LNCaP clone FGC (cell line): Measurements from ENCODE around the gene PARP11.

Experiments
- DNase-seq: peaks from one replicate; pipeline ENCODE4 v3.0.0-alpha.2; 2011; ENCODE audit warnings: low read depth
- H3K4me3 ChIP-seq: 2 replicates; pipeline ENCODE4 v1.5.1; 2011; ENCODE audit warnings: mild to moderate bottlenecking, low read depth, low read length, control low read depth
- TF ChIP-seq, protein P1 (sequence below): IDR thresholded peaks from 2 replicates; pipeline ENCODE4 v1.5.1; 2012; ENCODE audit warnings: mild to moderate bottlenecking; ENCODE audit not compliant: control insufficient read depth, insufficient read depth; ENCODE audit errors: extremely low read depth

The PARP11 gene

DNA sequence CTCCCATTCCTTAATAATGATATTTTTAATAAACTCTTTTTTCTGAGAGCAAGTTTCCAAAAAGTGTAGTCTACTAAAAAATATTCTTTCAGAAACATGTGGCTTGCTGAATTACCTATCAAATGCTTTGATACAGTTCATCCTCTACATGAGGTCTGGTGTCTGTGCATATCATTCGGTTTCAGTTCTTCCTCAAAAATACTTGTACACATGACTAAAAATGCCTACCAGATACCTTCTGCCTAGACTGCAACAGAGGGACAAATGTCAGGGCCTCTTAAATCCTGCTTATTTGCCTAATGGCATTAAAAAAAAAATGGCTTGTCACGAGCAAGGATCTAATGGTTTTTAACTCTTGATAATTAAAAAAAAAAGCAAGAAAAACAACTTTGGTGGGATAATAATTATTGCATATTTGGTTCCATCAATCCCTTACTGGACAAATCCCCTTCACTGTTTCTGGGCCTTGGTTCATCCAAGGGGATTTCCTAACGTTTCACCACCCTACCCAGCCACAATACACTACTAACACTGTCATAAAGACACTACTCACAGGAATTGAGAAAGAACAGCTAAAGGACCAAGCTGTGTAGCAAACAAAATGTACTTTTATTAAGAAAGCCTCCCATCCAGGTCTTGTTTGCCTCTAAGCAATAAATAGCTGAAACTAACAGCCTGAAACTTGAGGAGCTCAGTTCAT lies 45.7 kb downstream of the PARP11 start:
- DNase-seq, result no peak
- TF ChIP-seq, protein P1, sequence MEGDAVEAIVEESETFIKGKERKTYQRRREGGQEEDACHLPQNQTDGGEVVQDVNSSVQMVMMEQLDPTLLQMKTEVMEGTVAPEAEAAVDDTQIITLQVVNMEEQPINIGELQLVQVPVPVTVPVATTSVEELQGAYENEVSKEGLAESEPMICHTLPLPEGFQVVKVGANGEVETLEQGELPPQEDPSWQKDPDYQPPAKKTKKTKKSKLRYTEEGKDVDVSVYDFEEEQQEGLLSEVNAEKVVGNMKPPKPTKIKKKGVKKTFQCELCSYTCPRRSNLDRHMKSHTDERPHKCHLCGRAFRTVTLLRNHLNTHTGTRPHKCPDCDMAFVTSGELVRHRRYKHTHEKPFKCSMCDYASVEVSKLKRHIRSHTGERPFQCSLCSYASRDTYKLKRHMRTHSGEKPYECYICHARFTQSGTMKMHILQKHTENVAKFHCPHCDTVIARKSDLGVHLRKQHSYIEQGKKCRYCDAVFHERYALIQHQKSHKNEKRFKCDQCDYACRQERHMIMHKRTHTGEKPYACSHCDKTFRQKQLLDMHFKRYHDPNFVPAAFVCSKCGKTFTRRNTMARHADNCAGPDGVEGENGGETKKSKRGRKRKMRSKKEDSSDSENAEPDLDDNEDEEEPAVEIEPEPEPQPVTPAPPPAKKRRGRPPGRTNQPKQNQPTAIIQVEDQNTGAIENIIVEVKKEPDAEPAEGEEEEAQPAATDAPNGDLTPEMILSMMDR, result no peak

DNA sequence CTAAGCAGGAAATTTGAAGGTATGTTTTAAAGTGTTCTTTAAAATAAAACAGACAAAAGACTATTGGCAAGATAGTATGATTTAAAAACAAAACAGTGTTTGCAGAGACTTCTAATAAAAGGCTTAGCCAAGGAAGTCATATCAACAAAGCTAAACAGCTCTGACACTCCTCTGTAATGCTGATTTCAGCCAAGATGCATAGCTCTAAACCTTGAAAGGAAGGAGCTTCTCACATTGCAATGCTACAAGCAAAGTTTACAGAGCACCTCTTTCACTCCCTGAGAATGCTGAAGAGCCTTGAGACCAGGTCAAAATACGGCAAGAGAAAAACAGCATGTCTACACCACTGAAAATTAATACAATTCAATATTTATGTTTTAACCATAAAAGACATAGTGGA lies 51.8 kb downstream of the PARP11 start:
- peak; percentile 88 for DNase-seq
- no peak overlapping the region for H3K4me3 ChIP-seq
- TF ChIP-seq, protein P1, result no peak

More for the DNA sequence above, 45.7 kb downstream of the PARP11 start:
- H3K4me3 ChIP-seq, result no peak overlapping the region

DNA sequence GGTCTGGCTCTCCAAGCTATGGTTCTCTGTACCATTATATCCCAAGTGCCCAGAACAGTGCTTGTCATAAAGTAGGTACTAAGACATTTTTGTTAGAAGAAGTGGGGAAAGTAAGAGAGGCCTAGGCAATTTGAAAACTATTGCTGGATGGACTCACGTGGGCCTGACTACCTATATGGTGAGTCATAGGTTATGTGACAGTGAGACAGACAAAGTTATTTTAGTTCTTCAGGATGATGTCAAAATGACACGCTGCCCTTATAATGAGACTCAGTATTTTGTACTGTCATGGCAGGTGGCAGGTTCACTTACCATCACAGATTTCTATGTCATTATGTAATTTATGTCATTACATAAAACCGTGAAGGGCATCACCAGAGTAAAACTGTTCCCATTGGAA lies 53.1 kb downstream of the PARP11 start:
- TF ChIP-seq, protein P1, result no peak
- no peak overlapping the region for H3K4me3 ChIP-seq
- DNase-seq, result no peak

DNA sequence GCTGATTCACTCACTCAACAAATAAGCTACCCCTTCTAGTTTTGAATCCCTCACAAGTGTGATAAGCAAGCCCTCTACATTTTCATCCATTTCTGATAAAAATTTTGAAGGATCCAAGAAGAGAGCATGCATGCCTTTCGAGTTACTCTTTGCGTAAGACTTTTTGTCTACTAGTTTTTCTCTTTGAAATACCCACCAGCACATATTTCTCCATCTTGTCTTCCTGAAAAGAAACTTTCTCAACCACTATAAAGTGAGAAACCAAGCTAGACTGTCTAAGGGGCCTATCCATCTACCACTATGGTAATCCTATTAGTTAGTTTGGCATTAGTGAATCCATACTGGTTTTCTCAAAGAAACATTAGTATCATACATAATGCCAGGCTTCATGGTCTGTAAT lies 56.9 kb downstream of the PARP11 start:
- DNase-seq, result no peak
- TF ChIP-seq, protein P1, result no peak
- H3K4me3 ChIP-seq, result no peak overlapping the region

DNA sequence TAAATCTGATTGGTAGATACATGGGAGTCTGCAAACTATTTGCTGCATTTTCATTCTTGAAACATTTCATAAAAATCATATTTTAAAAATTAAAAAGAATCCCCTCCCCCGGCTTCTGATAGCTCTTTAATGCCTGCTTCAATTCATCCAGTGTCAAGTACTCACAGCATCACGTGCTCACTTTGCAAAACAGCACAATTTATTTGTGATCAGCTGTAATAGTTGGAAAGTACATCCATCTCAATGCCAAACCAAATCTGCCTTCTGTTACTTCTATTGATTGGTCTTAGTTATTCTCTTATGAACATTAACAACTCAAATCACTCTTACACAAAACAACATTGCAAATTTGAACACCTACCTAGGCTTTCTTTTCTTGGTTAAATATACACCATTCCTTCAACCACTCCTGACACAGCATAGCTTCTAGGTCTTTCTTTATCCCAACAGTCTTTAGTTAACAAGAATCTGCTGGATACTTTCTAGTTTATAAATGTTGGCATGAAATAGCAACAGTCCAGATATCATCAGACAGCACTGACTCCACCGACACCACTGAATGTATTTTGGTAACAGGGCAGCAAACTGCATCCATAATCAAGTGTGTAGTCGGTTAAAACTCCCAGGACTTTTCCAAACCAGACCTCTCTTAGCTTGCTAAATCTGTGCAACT lies 58.0 kb downstream of the PARP11 start:
- no peak overlapping the region for H3K4me3 ChIP-seq
- DNase-seq, result no peak
- TF ChIP-seq, protein P1, result no peak

GRCh38 chr12:3810540-3810939 lies 62.7 kb downstream of the PARP11 start:
- no peak for DNase-seq
- no peak overlapping the region for H3K4me3 ChIP-seq
- TF ChIP-seq, protein P1, result no peak
